K562 (cell line): ENCODE measurements around the gene NHLH1. TPM values are rescaled to one million over a fixed set of nuclear protein-coding genes. Genes with fewer than 3 reads are reported as not detected.

Experiments
- ATAC-seq: fragments of 200-7000 bp; cut with Tn5 transposase; 3 replicates; pipeline ENCODE4 v1.9.1; 2020; ENCODE audit warnings: moderate library complexity
- BruUV-seq: library from RNA; stranded (reverse); fragments of 400-500 nt; replicated peaks from 2 replicates; lab custom pipeline; 2021; lab: Mats Ljungman, UMichigan
- CTCF ChIA-PET: fragments of 300-600 bp; formaldehyde crosslinking; extraction: SDS; loops from one replicate; lab custom pipeline; 2021; ENCODE audit warnings: low intra/inter-chr PET ratio; lab: Yijun Ruan, JAX
- POLR2A ChIA-PET: fragments of 300-600, 350-650 bp; sonication (Branson Sonifier 250); formaldehyde crosslinking; extraction: SDS; loops from one replicate; lab custom pipeline; 2021; ENCODE audit warnings: antibody characterized with exemption, inconsistent platforms; lab: Yijun Ruan, JAX
- DNase-seq, 4 experiments: peaks; one replicate each; pipeline versions ENCODE4 v3.0.0 to v3.0.0-alpha.2; 2011 to 2018; ENCODE audit warnings: low spot score in 3 of 4, mixed read lengths in 3 of 4; ENCODE audit errors: extremely low read depth in 1 of 4
- FAIRE-seq: peaks from 2 replicates; lab custom pipeline; 2011; peaks lifted over from hg19 to GRCh38; lab: Jason Lieb, UNC
- H2AFZ ChIP-seq: 2 replicates; pipeline ENCODE4 v1.6.0; 2011; ENCODE audit warnings: low read depth, low read length, control low read depth, inconsistent platforms
- H3K27ac ChIP-seq: fragments of 200-600 bp; 3 replicates; pipeline ENCODE4 v1.8.0; 2011; ENCODE audit warnings: low read depth, mild to moderate bottlenecking, control low read depth, inconsistent platforms, low read length, moderate library complexity, mixed read lengths; ENCODE audit errors: extremely low read depth
- H3K27me3 ChIP-seq, 2 experiments: fragments of 300-600 bp in 1 of 2; 2 replicates in 1 of 2; 3 replicates in 1 of 2; pipeline versions ENCODE4 v1.6.0 to v1.8.0; 2011; ENCODE audit warnings: inconsistent platforms in 2 of 2, low read length in 2 of 2, mild to moderate bottlenecking in 1 of 2, mixed read lengths in 1 of 2, moderate library complexity in 1 of 2; ENCODE audit not compliant: control insufficient read depth in 2 of 2, insufficient read depth in 2 of 2
- H3K36me3 ChIP-seq: fragments of 300-600 bp; 3 replicates; pipeline ENCODE4 v1.8.0; 2011; ENCODE audit warnings: mild to moderate bottlenecking, low read length, inconsistent platforms; ENCODE audit not compliant: control insufficient read depth, insufficient read depth
- H3K4me1 ChIP-seq, 2 experiments: fragments of 200-600 bp in 1 of 2; replicated peaks in 1 of 2; 2 replicates in 1 of 2; 3 replicates in 1 of 2; pipeline versions ENCODE4 v1.5.1 to v1.8.0; 2011; ENCODE audit warnings: inconsistent platforms in 2 of 2, low read length in 2 of 2, mild to moderate bottlenecking in 1 of 2, mixed read lengths in 1 of 2, moderate library complexity in 1 of 2; ENCODE audit not compliant: control insufficient read depth in 2 of 2, insufficient read depth in 2 of 2
- H3K4me2 ChIP-seq: 2 replicates; pipeline ENCODE4 v1.6.1; 2011; ENCODE audit warnings: low read length, control low read depth, inconsistent platforms, mixed read lengths; ENCODE audit not compliant: insufficient read depth
- H3K4me3 ChIP-seq: fragments of 200-600 bp; sonication (generic), shearing (Covaris generic); 2 replicates; pipeline ENCODE4 v1.5.1; 2016; ENCODE audit warnings: control low read depth, inconsistent platforms
- H3K79me2 ChIP-seq: fragments of 200-600 bp; 3 replicates; pipeline ENCODE4 v1.8.0; 2011; ENCODE audit warnings: low read length, inconsistent platforms; ENCODE audit not compliant: control insufficient read depth, insufficient read depth
- H3K9ac ChIP-seq, 2 experiments: 2 replicates each; pipeline versions ENCODE4 v1.6.0 to v1.6.1; 2011; ENCODE audit warnings: low read depth in 2 of 2, low read length in 2 of 2, control low read depth in 1 of 2, inconsistent platforms in 1 of 2, mild to moderate bottlenecking in 1 of 2, mixed read lengths in 1 of 2; ENCODE audit not compliant: insufficient read depth in 1 of 2
- H3K9me1 ChIP-seq: one replicate; pipeline ENCODE4 v1.6.0; 2011; ENCODE audit warnings: inconsistent platforms, mild to moderate bottlenecking, low read length, moderate library complexity; ENCODE audit not compliant: control insufficient read depth, insufficient read depth
- H3K9me3 ChIP-seq: replicated peaks from 2 replicates; pipeline ENCODE4 v1.5.1; 2011; ENCODE audit warnings: low read depth, low read length, inconsistent platforms; ENCODE audit not compliant: control insufficient read depth, insufficient read depth
- H4K20me1 ChIP-seq: replicated peaks from 2 replicates; pipeline ENCODE4 v1.6.1; 2011; ENCODE audit warnings: low read length, inconsistent platforms, mixed read lengths; ENCODE audit not compliant: control insufficient read depth, insufficient read depth
- BRD9 ChIP-seq: fragments of 450-650 bp; IDR thresholded peaks from 2 replicates; pipeline ENCODE4 v1.6.1; 2018; ENCODE audit warnings: low read depth; ENCODE audit not compliant: partially characterized antibody
- CEBPG ChIP-seq, 3 experiments: fragments of 200-800 bp in 1 of 3; sonication (Bioruptor generic) in 1 of 3; sonication (generic) in 1 of 3; formaldehyde crosslinking in 1 of 3; IDR thresholded peaks in 2 of 3; conservative IDR thresholded peaks in 1 of 3; 2 replicates each; pipeline versions ENCODE4 v1.6.1 to v1.8.0; 2016 to 2022; ENCODE audit warnings: missing compliant biosample characterization in 2 of 3, missing genetic modification characterization in 2 of 3, mild to moderate bottlenecking in 1 of 3, missing genetic modification reagents in 1 of 3
- CREM ChIP-seq: IDR thresholded peaks from 2 replicates; pipeline ENCODE4 v1.6.1; 2014; ENCODE audit warnings: antibody characterized with exemption, low read depth
- FOSL1 ChIP-seq: fragments of 200-800 bp; sonication (Bioruptor generic); conservative IDR thresholded peaks from 2 replicates; pipeline ENCODE4 v1.6.1; 2016; ENCODE audit warnings: missing genetic modification characterization, missing compliant biosample characterization
- HDAC6 ChIP-seq: IDR thresholded peaks from 2 replicates; pipeline ENCODE4 v1.6.1; 2012; ENCODE audit warnings: low read depth, mild to moderate bottlenecking, control low read depth, inconsistent platforms, low read length, moderate library complexity
- IRF2 ChIP-seq: sonication (generic); formaldehyde crosslinking; IDR thresholded peaks from 2 replicates; pipeline ENCODE4 v1.8.1; 2022; ENCODE audit warnings: mild to moderate bottlenecking, missing genetic modification reagents
- SMAD4 ChIP-seq: fragments of 250-450 bp; sonication (Bioruptor Pico); conservative IDR thresholded peaks from 2 replicates; pipeline ENCODE4 v1.8.0; 2021; ENCODE audit warnings: inconsistent platforms, mild to moderate bottlenecking, moderate library complexity
- ZC3H4 ChIP-seq: sonication (generic); formaldehyde crosslinking; IDR thresholded peaks from 2 replicates; pipeline ENCODE4 v1.9.0; 2021; ENCODE audit warnings: missing genetic modification reagents, borderline replicate concordance
- ZNF316 ChIP-seq: fragments of 450-650 bp; IDR thresholded peaks from 2 replicates; pipeline ENCODE4 v1.6.1; 2016
- WGBS: fragments of 100-300 bp; shearing (Covaris generic); methylation state at CpG from one replicate; pipeline ENCODE4 v1.1.6; 2016; ENCODE audit warnings: low coverage, mixed read lengths; ENCODE audit not compliant: insufficient coverage; ENCODE audit errors: missing lambda C conversion rate; 5-methylcytosine and 5-hydroxymethylcytosine counted together
- in situ Hi-C: fragments of 300-500 bp; cut with MboI; formaldehyde crosslinking; loops from 4 replicates; pipeline ENCODE4 v1.15.0; 2018; ENCODE audit warnings: inconsistent platforms, mixed read lengths
- intact Hi-C: fragments of 100-400 bp; cut with micrococcal nuclease; formaldehyde crosslinking; loops from 2 replicates; pipeline ENCODE4 v1.14.2; 2022
- polyA plus RNA-seq, 8 experiments: library from polyadenylated mRNA; depleted of rRNA in 4 of 8; stranded (reverse) in 5 of 8; unstranded in 3 of 8; fragments of >200 nt; fragmentation: Nextera tagmentation in 2 of 8; fragmentation: Illumina TruSeq in 1 of 8; extraction: Ambion mirVana in 2 of 8; extraction: Trizol in 1 of 8; gene quantifications; 2 replicates each; pipeline versions ENCODE4 v1.2.1 to v1.2.3, GENCODE V29; 2011 to 2014; ENCODE audit warnings: inconsistent platforms in 1 of 8, missing spikeins in 1 of 8
- total RNA-seq, 7 experiments: library from RNA; depleted of rRNA in 6 of 7; stranded (reverse); fragments of >200 nt in 6 of 7; fragmentation: Illumina TruSeq in 2 of 7; extraction: Trizol in 2 of 7; gene quantifications; 2 replicates each; pipeline versions ENCODE4 v1.2.1 to v1.2.3, GENCODE V29; 2011 to 2021; ENCODE audit warnings: low replicate concordance in 1 of 7
- TF ChIP-seq, protein P1 (sequence below): IDR thresholded peaks from 3 replicates; pipeline ENCODE4 v1.6.1; 2011; ENCODE audit warnings: borderline replicate concordance, mild to moderate bottlenecking; ENCODE audit not compliant: insufficient read length, insufficient read depth

The NHLH1 gene
- total and polyA plus RNA-seq, 9 of the 15 experiments (the other 6 are each of a cell fraction or from before 2014, with no cell fraction given) = 0.09 to 1.3 (median 0.35) TPM; not detected in 1

DNA sequence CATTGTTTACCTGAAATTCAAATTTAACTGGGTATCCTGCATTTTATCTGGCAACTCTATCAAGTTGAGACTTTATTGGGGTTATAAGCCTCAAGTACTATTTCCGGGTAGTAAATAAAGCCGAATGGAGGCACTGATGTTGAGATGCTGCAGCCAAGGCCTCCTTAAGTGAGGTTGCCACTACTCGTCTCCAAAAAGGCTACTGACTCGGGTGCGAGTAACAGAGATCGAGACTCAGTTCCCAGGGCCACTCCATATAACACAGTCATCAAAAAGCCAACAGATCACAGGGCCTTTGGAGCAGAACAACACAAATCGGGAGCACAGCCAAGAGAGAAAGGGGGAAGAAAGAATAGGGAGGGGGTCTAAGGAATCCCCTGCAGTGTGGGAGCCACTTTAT is 24.3 kb upstream of the NHLH1 start:
- ATAC-seq = peak; percentile 27
- CTCF ChIA-PET = no interaction called here
- Histone ChIP-seq H3K4me1 (peaks cover 0 to 14% of the 10 kb centered on the region in 2 experiments; a peak in 2 of 5 replicates), H3K9ac (peak overlapping the region; percentile 99 to 100), H3K4me3 (peak overlapping the region; percentile 74), H3K4me2 (peak overlapping the region; percentile 98), H3K36me3 (peaks cover 67% of the 10 kb centered on the region), H3K27ac (peak overlapping the region; percentile 96), H3K27me3 (no peaks in the 10 kb centered on the region), H4K20me1 (no peaks in the 10 kb centered on the region), H2AFZ (peak overlapping the region; percentile 96), H3K9me1 (no peaks in the 10 kb centered on the region), H3K79me2 (peaks cover 71% of the 10 kb centered on the region), H3K9me3 (no peaks in the 10 kb centered on the region)
- in situ Hi-C loops (no loop called here), intact Hi-C loops (no loop called here)
- WGBS = 0% methylated on average over 7 of the region's 7 CpGs
- POLR2A ChIA-PET = interaction anchor here (0.6 to 1.3 kb wide), 5 partner anchors 8 to 14 kb away, joined by 3 to 5 read pairs (median 3); no protein-coding TSS in a partner anchor
- 0 out of 2 replicates have a peak, but pooled peaks have one; percentile 48 for TF ChIP-seq ZC3H4
- TF ChIP-seq CEBPG (CRISPR knock-in tag; IDR thresholded peaks at IDR 0.05) = no peak
- TF ChIP-seq CEBPG (tag; conservative IDR thresholded peaks at IDR 0.05 in 1 of 2, IDR thresholded peaks at IDR 0.05 in 1 of 2) = no peak
- peak; percentile 72 for TF ChIP-seq ZNF316
- TF ChIP-seq, protein P1, sequence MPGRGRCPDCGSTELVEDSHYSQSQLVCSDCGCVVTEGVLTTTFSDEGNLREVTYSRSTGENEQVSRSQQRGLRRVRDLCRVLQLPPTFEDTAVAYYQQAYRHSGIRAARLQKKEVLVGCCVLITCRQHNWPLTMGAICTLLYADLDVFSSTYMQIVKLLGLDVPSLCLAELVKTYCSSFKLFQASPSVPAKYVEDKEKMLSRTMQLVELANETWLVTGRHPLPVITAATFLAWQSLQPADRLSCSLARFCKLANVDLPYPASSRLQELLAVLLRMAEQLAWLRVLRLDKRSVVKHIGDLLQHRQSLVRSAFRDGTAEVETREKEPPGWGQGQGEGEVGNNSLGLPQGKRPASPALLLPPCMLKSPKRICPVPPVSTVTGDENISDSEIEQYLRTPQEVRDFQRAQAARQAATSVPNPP = no peak
- TF ChIP-seq FOSL1 (tag) = 0 out of 2 replicates have a peak, but pooled peaks have one; percentile 1
- no peak for TF ChIP-seq HDAC6
- peak; percentile 37 for TF ChIP-seq BRD9
- TF ChIP-seq IRF2 (CRISPR knock-in tag) = no peak
- no peak for TF ChIP-seq CREM
- 0 out of 2 replicates have a peak, but pooled peaks have one; percentile 6 for TF ChIP-seq SMAD4 (CRISPR knock-in tag)
- peak; percentile 15 for FAIRE-seq
- no TSS peak for BruUV-seq
- DNase-seq = peak in 1 of 4 experiments; percentile 24
